GM04503 (cell line): ENCODE data around the gene LRRC56.

Experiments used
- DNase-seq: peaks from one replicate; pipeline ENCODE4 v3.0.0-alpha.2; 2012; ENCODE audit warnings: low read depth

Gene LRRC56

DNA sequence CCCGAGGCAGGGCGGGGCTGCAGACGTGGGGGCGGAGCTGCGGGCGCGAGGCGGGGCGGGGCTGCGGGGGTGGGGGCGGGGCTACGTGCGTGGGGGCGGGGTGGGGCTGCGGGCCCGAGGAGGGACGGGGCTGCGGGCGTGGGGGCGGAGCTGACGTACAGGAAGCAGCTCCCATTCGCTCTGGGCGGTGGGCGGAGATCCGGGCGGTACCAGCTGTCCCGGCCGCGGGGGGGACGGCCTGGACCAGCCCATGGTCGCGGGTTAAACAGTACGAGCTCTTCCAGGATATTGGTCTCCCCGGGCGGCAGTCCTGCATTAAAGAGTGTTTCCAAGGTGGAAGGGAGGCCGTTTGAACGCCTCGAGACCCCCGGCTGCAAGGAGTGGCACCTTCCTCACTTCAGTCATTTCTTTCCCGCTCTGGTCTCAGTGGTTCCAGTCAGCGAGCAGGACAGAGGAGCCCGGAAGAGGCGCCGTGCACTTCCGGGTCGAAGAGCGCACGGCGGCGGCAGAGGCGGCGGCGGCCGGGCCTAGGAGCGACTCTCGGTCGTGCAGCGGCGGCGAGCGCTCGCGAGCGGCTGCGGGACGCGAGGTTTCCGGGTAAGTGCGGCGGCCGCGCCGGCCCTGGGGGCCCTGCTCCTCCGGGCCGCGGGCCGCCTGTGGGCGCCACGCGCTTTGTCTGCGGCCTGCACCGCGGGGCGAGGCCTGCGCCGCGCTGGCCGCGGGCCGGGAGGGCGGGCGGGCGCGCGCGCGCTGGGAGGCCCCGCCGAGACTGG lies 38.9 kb downstream of the LRRC56 start, which contains the start of gene PHRF1:
PHRF1 (plus strand) TSS at position 475 of the 773 bp plus-strand sequence. CDS start 5,043 bp downstream, outside the sequence.
- peak; percentile 67 for DNase-seq

DNA sequence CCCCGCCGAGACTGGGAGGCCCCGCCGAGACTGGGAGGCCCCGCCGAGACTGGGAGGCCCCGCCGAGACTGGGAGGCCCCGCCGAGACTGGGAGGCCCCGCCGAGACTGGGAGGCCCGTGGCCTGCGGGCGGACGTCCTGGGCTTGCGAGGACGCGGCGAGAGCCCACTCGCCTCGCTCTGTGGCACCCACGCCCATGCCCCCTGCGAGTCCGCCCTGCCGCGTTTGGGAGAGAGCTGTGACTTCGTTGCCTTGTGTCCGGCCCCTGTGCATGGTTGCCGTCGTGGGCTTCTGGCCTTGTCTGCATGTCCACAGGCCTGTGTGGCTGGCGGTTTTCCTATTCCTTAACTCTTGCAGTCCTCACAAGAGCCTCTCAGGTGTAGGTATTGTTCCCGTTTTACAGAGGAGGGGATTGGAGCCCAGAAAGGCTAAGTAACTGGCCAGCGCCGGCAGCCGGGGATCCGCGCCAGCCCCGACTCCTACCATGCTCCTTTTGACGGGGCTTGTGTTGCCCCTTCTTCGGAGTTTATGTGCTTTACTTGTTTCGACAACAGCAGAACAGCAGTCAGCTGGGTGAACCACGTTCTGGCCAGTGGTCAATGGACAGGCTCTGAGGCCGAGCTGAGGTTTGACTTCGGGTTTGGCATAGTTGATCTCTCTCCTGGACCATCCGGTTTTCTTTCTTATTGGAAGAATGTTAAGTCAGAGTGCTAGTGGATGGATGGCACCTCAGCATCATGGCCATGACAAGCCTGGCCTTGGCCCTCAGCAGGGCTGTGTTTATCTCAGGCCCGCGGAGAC lies 39.7 kb downstream of the LRRC56 start:
- no peak for DNase-seq

GRCh38 chr11:577611-577894 lies 40.2 kb downstream of the LRRC56 start:
- DNase-seq, result no peak

DNA sequence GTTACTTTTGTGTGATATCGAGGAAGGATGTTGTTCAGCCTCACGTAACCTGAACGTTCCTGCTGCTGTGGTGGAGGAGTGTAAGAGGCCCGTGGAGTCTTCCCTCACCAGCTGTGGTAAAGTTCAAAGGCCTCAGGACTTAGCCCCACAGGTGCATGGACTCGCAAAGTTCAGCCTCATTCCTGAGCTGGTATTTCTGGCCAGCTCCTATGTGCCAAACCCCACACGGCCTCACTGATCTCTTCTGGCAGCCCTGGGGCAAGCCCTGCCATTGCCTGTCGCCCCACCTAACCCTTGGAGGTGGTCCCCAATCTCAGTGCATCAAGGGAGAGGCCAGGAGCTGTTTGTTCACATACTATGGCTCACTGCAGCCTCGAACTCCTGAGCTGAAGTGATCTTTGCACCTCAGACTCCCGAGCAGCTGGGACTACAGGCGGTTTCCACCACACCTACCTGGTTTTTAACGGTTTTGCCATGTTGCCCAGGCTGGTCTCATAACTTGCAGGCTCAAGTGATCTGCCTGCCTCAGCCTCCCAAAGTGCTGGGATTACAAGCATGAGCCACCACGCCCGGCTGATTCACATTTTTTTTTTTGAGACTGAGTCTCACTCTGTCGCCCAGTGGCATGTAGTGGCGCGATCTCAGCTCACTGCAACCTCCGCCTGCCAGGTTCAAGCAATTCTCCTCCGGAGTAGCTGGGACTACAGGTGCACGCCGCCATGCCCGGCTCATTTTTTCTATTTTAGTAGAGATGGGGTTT lies 41.1 kb downstream of the LRRC56 start:
- no peak for DNase-seq

DNA sequence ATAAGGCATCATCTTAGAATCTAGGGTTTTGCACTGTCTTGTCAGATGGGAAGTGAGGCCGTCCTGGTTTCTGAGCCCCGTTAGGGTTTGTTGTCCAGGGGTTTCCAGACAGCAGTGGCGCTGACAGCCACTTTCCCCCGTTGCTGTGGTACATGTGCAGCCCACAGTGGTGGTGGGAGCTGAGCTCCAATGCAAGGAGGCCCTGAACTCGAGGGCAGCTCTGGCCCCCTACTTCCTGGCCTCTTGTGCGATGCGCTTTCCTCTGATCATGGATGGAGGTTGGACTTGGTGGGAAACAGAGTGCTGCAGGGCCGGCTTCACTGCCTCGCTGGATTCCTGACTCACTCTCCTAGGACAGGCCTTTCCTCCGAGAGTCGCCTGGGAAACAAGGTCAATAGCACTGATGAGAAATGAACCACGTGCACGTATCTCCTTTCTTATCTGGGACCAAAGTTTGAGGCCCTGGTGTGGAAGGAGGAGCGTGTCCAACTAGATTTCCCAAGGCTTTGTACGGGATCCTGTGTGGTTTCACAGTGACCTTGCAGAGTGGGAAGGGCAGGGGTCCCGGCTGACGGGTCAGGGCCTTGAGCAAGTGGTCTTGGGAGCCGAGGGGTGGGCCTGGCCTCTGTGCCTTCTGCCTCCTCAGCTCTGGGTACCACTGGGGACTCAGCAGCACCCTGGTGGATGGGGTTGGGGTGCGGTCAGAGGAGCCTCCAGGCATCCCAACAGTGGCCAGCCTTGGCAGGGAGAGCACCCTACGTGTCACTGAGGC lies 42.7 kb downstream of the LRRC56 start:
- DNase-seq, result no peak

- no peak for DNase-seq
These were observed 44.0 kb downstream of the LRRC56 start for GRCh38 chr11:581342-581741.

- no peak for DNase-seq
These were observed 44.4 kb downstream of the LRRC56 start for GRCh38 chr11:581752-582151.

GRCh38 chr11:584287-584686 lies 47.0 kb downstream of the LRRC56 start:
- no peak for DNase-seq

- DNase-seq, result no peak
These were observed 49.3 kb downstream of the LRRC56 start for GRCh38 chr11:586376-587316.

GRCh38 chr11:587546-587945 lies 50.2 kb downstream of the LRRC56 start:
- no peak for DNase-seq

- DNase-seq, result no peak
These were observed 50.7 kb downstream of the LRRC56 start for GRCh38 chr11:587978-588380.

DNA sequence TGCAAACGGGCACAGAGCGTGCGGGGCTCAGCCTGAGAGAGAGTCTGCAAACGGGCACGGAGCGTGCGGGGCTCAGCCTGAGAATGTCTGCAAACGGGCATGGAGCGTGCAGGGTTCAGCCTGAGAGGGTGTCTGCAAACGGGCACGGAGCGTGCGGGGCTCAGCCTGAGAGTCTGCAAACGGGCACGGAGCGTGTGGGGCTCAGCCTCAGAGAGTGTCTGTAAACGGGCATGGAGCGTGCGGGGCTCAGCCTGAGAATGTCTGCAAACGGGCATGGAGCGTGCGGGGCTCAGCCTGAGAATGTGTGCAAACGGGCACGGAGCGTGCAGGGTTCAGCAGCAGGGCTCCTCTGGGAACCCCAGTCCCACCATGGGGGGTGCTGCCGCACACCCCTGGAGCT lies 52.5 kb downstream of the LRRC56 start:
- no peak for DNase-seq

DNA sequence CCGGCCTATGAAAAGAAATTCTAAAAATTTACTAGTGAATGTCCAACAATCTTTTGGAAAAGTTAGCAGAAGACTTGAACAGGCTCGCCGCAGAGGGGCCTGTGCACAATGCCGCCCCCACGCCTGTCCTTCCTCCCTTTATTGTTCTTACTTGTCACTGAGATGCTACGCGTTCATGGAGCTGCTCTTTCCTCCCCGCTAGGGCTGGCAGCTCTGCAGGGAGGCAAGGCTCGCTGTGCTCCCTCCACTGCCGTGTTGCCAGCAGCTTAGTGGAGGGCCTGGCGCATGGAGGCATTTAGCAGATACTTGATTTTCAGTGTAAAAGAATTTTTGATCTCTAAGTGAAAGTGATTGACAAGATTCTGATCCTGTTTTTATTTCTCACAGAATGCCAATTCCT lies 53.7 kb downstream of the LRRC56 start:
- no peak for DNase-seq

DNA sequence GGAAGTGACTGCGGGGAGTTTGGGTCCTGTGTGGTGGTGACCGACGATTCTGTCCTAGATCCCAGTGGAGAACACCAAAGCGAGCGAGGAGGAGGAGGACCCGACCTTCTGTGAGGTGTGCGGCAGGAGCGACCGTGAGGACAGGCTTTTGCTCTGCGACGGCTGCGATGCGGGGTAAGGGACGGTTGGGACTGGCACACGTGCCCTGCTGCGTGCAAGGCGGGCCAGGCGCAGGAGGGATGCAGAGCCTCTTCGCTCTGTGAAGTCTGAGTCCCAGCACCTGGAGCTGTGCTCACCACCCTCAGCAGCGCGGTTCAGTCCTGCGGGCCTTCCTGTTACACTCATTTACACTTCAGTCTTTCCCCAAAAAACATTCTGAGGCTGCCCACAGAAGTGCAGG lies 55.2 kb downstream of the LRRC56 start:
- no peak for DNase-seq

DNA sequence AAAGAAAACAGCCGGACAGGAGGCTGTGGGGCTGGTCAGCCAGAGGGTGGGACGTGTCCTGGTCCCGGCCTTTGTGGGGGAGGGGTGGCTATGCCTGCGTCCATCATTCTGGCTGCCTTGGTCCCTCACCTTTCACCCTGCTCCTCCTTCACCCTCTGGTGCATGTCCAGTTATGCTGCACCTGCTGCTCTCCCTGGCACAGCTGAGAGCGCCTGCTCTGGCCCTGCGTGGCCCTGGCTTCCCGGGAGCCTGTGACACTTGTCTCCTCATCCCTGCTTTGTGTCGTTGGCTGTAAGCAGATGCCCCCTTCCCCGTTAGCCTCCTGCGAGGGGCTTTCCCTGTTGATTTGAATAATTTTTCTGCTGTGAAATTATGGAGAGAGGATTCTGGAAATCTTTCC lies 55.6 kb downstream of the LRRC56 start:
- no peak for DNase-seq

- DNase-seq, result no peak
These were observed 56.0 kb downstream of the LRRC56 start for GRCh38 chr11:593347-593746.

GRCh38 chr11:595400-595799 lies 58.1 kb downstream of the LRRC56 start:
- no peak for DNase-seq

DNA sequence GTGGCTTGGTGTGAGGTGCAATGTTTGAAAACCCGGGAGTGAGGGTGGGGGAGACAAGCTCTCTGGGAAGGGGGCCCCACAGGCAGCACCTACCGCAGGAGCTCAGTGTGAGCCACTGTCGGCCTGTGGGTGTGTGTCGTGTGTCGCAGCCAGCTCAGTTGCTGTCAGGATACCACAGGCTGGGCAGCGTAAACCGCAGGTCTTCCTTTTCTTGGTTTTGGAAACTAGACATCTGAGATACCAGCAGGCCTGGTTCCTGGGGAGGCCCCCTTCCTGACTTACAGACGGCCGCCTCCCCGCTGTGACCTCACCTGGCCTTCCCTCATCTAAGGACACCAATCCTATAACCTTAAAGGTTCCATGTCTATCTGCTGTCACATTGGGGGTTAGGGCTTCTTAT lies 59.0 kb downstream of the LRRC56 start:
- no peak for DNase-seq

- DNase-seq, result no peak
These were observed 59.9 kb downstream of the LRRC56 start for GRCh38 chr11:597166-597725.

DNA sequence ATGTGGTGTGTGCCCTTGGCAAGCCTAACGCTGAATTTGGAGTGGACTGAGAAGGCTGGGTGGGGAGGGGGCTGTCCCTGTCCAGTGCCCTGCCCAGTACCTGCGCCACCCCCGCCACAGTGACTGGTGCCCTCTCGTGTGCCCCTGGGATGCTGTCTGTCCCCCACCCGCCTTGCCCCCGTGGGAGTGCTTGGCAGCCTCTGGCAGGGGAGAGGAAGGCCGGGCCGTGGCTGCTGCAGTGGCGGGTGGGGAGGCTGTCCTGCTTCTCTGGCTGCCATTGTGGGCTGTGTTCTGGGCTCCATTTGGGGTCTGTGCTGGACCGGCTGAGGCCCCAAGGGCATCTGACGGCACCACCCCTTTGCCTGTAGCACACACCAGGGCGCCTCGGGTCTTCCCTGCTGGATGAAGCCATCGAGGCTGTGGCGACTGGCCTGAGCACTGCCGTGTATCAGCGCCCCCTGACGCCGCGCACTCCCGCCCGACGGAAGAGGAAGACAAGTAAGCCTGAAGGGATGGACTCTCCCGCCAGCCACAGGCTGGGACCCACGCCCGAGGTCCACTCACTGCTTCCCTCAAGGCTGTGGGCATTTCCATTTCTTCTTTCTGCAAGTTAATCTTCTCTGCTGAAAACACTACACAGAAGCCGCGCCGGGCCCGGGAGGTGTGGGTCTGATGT lies 60.8 kb downstream of the LRRC56 start:
- DNase-seq, result no peak
